ENCODE data around the gene DISP3.

Gene DISP3

DNA sequence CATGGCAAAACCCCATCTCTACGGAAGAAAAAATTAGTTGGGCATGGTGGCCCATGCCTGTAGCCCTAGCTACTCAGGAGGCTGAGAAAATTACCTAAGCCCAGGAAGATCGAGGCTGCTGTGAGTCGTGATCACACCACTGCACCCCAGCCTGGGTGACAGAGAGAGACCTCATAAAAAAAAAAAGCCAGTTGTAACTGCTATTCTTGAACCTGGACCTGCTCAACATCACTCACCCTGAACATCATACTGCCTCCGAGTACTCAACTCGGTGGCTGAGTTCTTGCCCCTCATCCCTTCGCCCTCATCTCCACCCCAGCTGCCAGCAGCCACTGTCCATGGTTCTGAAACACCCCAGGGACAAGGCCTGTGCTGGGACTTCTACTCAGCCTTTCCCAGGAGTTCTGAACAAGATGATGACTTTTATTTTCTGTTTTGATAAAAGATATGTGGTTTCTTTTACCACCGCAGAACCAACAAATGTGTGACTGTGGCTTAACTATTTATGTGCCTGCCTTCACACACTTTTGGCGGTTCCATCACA lies 5.4 kb upstream of the DISP3 start:
- ATAC-seq (ENCODE audit: low read depth) (no peak), DNase-seq (ENCODE audit: low spot score) (no peak)
- Histone ChIP-seq H3K27me3 (ENCODE audit: insufficient read depth, poor library complexity, severe bottlenecking) (no peaks in the 10 kb centered on the region), H3K4me3 (ENCODE audit: severe bottlenecking) (no peak overlapping the region), H3K36me3 (ENCODE audit: low read depth) (no peaks in the 10 kb centered on the region), H3K27ac (ENCODE audit: poor library complexity, severe bottlenecking) (no peak overlapping the region), H3K9me3 (ENCODE audit: severe bottlenecking) (no peaks in the 10 kb centered on the region), H3K4me1 (ENCODE audit: insufficient read depth, poor library complexity, severe bottlenecking) (no peaks in the 10 kb centered on the region)
- TF ChIP-seq, protein P1, sequence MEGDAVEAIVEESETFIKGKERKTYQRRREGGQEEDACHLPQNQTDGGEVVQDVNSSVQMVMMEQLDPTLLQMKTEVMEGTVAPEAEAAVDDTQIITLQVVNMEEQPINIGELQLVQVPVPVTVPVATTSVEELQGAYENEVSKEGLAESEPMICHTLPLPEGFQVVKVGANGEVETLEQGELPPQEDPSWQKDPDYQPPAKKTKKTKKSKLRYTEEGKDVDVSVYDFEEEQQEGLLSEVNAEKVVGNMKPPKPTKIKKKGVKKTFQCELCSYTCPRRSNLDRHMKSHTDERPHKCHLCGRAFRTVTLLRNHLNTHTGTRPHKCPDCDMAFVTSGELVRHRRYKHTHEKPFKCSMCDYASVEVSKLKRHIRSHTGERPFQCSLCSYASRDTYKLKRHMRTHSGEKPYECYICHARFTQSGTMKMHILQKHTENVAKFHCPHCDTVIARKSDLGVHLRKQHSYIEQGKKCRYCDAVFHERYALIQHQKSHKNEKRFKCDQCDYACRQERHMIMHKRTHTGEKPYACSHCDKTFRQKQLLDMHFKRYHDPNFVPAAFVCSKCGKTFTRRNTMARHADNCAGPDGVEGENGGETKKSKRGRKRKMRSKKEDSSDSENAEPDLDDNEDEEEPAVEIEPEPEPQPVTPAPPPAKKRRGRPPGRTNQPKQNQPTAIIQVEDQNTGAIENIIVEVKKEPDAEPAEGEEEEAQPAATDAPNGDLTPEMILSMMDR (IDR thresholded peaks at IDR 0.05; ENCODE audit: poor library complexity, severe bottlenecking) = no peak

DNA sequence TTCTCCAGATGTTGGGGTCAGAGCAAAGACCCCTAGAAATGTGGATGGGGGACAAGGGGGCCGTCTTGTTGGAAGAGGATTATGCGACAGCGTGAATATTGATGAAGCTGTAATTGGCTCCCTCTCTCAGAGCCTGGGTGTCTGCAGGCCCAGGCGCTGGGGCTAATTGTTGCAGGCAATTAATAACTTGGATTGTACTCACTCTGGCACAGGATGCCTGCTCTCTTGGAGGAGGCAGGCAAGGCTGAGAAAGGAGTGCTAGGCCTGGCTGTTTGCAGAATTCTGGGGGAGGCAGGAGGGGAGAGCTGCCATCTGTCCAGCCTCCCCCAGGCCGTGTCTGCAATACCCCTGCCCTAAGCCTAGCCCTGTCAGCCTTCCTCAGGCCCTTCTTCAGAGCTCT lies 4.1 kb upstream of the DISP3 start:
- Histone ChIP-seq H3K36me3 (ENCODE audit: low read depth) (no peaks in the 10 kb centered on the region), H3K27me3 (ENCODE audit: insufficient read depth, poor library complexity, severe bottlenecking) (peaks cover 7% of the 10 kb centered on the region), H3K27ac (ENCODE audit: poor library complexity, severe bottlenecking) (no peak overlapping the region), H3K4me3 (ENCODE audit: severe bottlenecking) (no peak overlapping the region), H3K9me3 (ENCODE audit: severe bottlenecking) (no peaks in the 10 kb centered on the region), H3K4me1 (ENCODE audit: insufficient read depth, poor library complexity, severe bottlenecking) (no peaks in the 10 kb centered on the region)
- no peak for ATAC-seq (ENCODE audit: low read depth)
- no peak for DNase-seq (ENCODE audit: low spot score)
- TF ChIP-seq, protein P1 (IDR thresholded peaks at IDR 0.05; ENCODE audit: poor library complexity, severe bottlenecking) = no peak

DNA sequence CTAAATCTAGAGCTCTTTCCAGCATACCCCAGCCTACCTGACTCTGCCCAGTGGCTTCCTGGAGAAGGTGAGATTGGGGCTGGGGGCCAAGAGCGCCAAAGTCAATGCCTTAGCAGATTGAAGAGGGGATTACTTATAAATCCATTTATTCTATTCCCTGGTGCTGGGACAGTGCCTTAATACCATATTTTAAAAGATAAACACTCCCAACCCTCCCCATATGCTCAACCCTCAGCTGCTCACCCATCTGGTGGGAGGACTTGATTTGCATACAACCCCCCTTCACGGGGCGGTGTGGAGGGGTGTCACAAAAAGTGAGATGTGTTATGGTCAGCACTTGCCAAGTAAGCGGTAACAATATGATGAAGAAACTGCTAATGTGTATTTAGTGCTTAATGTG lies 3.2 kb upstream of the DISP3 start:
- TF ChIP-seq, protein P1 (IDR thresholded peaks at IDR 0.05; ENCODE audit: poor library complexity, severe bottlenecking) = no peak
- Histone ChIP-seq H3K27me3 (ENCODE audit: insufficient read depth, poor library complexity, severe bottlenecking) (peaks cover 15% of the 10 kb centered on the region), H3K4me3 (ENCODE audit: severe bottlenecking) (no peak overlapping the region), H3K36me3 (ENCODE audit: low read depth) (no peaks in the 10 kb centered on the region), H3K4me1 (ENCODE audit: insufficient read depth, poor library complexity, severe bottlenecking) (no peaks in the 10 kb centered on the region), H3K9me3 (ENCODE audit: severe bottlenecking) (no peaks in the 10 kb centered on the region), H3K27ac (ENCODE audit: poor library complexity, severe bottlenecking) (no peak overlapping the region)
- ATAC-seq (ENCODE audit: low read depth) = no peak
- no peak for DNase-seq (ENCODE audit: low spot score)

DNA sequence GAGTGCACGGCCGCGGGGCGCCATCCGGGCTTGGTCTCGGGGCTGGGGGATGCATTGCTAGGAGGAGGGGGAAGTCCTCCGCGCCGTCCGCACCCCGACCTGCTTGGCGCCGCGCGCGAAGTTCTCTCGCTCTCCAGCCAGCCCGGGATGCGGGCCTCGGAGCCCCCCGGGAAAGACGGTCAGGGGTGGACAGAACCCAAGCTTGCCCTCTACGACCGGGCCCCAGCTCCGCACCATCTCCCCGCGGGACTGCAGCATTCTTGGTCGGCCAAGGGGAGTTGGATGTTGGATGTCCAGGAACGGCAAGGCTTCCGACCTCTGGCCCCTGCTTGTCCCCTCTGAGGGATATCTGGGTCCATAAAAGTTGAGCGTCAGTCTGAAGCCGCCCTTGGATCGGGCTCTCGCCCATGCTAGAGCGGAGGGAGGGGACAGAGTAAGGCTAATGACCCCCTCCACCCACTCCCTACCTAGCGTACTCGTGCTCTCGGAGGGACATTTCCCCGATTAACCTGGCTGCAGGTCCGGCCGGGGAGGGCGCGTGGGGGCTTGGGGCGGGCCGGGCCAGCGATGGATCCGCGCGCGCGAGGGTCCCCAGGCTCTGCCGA lies 522 bp downstream of the DISP3 start:
- H3K4me1 ChIP-seq (ENCODE audit: insufficient read depth, poor library complexity, severe bottlenecking) = no peaks in the 10 kb centered on the region
- DNase-seq (ENCODE audit: low spot score) (no peak), ATAC-seq (ENCODE audit: low read depth) (peak; percentile 4; the same call in 2 of the 3 replicates)
- no peaks in the 10 kb centered on the region for H3K36me3 ChIP-seq (ENCODE audit: low read depth)
- no peak overlapping the region for H3K27ac ChIP-seq (ENCODE audit: poor library complexity, severe bottlenecking)
- H3K27me3 ChIP-seq (ENCODE audit: insufficient read depth, poor library complexity, severe bottlenecking) = peaks cover 23% of the 10 kb centered on the region
- H3K4me3 ChIP-seq (ENCODE audit: severe bottlenecking) = peak overlapping the region; percentile 33
- TF ChIP-seq, protein P1 (IDR thresholded peaks at IDR 0.05; ENCODE audit: poor library complexity, severe bottlenecking) = no peak
- H3K9me3 ChIP-seq (ENCODE audit: severe bottlenecking) = no peaks in the 10 kb centered on the region

DNA sequence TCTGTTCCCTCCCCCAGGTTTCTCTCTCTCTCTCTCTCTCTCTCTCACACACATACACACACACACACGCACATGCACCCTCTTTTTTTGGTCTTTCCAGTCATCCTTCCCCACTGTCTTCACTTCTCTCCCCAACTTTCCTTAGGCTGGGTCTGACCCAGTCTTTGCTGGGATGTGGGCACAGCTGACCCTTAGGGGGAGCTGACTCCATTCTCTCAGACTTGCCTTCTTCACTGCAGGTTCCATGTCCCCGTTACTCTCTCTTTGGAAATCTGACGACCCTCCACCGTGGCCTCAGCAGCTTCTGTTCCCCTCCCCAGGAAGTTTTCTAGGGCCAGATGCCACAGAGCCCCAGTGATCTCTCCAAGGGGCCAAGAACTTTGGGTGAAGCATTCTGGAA lies 2.1 kb downstream of the DISP3 start:
- ATAC-seq (ENCODE audit: low read depth) (no peak), DNase-seq (ENCODE audit: low spot score) (no peak)
- Histone ChIP-seq H3K27ac (ENCODE audit: poor library complexity, severe bottlenecking) (no peak overlapping the region), H3K9me3 (ENCODE audit: severe bottlenecking) (no peaks in the 10 kb centered on the region), H3K4me1 (ENCODE audit: insufficient read depth, poor library complexity, severe bottlenecking) (no peaks in the 10 kb centered on the region), H3K27me3 (ENCODE audit: insufficient read depth, poor library complexity, severe bottlenecking) (peaks cover 23% of the 10 kb centered on the region), H3K36me3 (ENCODE audit: low read depth) (no peaks in the 10 kb centered on the region), H3K4me3 (ENCODE audit: severe bottlenecking) (no peak overlapping the region)
- TF ChIP-seq, protein P1 (IDR thresholded peaks at IDR 0.05; ENCODE audit: poor library complexity, severe bottlenecking) = no peak
